HG02763 (cell line): ENCODE data around the gene QPCT.
"Not testable (repeated sequence)": the region's sequence is repeated elsewhere in the genome, so short reads cannot be mapped to it uniquely, and the experiment has no call there.

ENCODE experiments used
- ATAC-seq: cut with Tn5 transposase; IDR thresholded peaks from one replicate; pipeline ENCODE4 v1.9.1; 2021; ENCODE audit warnings: mild to moderate bottlenecking, moderate library complexity; ENCODE audit not compliant: unreplicated experiment

Gene QPCT

DNA sequence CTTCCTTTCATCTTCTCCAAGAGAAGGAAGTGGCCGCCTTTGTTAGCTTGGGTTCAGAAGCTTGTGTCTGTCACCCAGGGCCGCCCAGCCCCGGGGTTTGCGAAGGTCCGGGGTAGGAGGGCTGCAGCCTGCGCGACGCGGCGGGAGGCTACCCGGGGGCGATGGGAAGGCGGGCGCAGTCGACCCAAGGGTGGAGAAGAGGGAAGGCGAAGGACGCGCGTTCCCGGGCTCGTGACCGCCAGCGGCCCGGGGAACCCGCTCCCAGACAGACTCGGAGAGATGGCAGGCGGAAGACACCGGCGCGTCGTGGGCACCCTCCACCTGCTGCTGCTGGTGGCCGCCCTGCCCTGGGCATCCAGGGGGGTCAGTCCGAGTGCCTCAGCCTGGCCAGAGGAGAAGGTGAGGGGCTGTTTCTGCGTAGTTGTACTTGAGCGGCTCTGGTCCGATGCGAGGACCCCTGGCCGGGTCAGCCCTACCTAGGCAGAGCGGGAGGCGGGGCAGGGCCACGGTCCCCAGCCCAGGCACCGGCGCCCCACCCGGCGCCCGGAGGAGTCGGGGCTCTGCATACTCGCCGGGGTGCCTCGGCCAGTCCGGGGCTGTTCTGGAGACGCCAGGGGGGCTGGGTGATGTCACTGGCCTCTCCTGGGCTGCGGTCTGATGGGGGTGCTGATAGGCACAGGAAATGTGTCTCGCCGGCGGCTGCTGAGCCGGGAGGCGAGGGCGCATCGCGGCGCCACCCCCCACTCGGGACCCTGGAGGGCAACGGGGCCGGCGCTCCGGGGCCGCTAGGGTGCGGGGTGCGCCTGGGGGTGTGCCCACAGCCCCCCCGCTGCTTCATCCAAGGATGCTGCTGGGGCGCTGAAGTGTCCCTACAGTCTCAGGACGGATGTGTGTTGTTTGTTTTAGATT is at the start of gene QPCT:
QPCT (plus strand) TSS at position 178 of the 909 bp plus-strand sequence; CDS start at position 280, 102 bp downstream.
- peak; percentile 58 for ATAC-seq

DNA sequence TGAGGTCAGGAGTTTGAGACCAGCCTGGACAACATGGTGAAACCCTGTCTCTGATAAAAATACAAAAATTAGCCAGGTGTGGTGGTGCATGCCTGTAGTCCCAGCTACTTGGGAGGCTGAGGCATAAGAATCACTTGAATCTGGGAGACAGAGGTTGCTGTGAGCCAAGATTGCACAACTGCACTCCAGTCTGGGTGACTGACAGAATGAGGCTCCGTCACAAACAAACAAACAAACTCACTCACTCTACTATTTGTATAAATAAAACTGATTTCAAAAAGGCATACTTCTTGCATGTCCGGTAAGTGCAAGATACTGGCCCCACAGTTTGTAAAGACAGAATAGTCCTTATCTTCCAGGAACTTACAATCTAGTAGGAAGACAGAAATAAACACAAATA is 49.6 kb upstream of the QPCT start:
- not testable (repeated sequence) for ATAC-seq

DNA sequence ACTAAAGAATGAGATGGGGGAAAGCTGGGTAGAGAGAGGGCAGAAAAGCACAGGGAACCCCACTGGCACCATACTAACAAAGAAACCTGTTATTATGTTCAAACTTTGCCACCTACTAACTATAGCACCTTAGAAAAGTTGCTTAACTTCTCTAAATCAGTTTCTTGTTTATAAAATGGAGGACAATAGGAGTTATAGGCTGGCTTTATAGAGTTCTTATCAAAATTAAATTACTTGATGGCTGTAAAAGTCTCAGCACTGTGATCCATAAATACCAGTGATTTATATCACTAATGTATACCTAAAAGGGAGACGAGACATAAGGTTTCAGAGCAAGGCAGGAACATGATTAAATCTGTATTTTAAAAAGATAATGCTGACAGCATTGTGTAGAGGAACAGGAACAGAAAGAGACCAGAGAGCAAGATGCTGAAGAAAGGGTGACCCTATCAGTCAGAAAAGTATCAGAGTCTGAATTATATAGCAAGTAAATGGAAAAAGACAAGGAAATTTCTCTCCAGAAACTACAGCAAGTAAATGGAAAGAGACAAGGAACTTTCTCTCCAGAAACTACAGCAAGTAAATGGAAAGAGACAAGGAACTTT is 48.9 kb upstream of the QPCT start:
- no peak for ATAC-seq

DNA sequence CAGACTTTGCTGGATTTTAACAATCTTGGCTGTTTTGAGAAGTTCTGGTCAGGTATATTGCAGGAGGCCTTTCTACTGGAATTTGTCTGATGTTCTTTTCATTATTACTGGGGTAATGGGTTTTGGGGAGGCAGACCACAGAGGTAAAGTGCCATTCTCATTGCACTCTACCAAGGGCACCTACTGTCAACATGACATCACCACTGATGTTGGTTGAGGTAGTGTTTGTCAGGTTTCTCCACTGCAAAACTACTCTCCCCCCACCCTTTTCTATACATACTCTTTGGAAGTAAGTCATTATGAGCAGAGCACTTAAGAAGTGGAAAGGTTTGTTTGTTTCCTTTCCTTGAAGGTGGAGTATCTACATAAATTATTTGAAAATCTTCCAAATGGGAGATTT is 46.8 kb upstream of the QPCT start:
- ATAC-seq = no peak

DNA sequence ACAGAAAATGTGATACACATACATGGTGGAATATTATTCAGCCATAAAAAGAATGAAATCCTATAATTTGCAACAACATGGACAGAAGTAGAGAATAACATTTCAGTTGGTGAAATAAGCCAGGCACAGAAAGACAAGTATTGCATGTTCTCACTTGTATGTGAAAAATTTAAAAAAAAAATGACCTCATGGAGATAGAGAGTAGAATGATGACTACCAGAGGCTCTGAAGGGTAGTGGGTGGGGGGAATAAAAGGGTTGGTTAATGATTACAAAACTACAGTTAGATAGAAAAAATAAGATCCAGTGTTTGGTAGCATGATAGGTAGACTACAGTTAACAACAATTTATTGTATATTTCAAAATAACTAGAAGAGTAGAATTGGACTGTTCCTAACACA is 44.3 kb upstream of the QPCT start:
- no peak for ATAC-seq

DNA sequence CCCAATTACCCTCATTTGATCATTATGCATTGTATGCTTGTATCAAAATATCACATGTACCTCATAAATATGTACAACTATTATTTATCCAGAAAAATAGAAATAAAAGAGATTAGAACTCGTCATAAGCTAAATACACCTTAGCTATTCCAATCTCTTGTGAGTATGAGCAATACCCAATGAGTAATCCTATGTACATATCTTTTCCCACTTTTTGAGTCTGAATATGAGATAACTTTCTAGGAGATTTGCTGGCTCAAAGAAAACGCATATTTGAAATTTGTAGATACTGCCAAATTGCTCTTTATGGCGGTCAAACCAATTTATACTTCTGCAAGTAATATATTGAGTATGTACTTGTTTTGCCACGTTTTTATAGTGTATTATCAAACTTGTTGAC is 43.9 kb upstream of the QPCT start:
- ATAC-seq = no peak

DNA sequence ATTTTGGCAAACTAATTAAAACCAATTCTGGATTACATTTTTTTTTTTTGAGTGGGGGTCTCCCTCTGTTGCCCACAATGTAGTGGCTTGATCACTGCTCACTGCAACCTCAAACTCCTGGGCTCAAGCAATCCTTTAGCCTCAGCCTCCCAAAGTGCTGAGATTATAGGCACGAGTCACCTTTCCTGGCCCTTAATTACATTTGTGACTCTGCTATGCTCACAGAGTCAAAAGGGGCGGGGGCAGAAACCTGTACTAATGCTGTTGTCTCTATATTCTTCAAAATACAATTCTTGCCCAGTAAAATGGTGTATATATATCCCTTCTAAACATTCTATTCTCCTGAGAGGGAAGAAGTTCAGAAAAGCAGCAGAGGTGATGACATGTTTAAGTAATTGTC is 43.0 kb upstream of the QPCT start:
- ATAC-seq = no peak

DNA sequence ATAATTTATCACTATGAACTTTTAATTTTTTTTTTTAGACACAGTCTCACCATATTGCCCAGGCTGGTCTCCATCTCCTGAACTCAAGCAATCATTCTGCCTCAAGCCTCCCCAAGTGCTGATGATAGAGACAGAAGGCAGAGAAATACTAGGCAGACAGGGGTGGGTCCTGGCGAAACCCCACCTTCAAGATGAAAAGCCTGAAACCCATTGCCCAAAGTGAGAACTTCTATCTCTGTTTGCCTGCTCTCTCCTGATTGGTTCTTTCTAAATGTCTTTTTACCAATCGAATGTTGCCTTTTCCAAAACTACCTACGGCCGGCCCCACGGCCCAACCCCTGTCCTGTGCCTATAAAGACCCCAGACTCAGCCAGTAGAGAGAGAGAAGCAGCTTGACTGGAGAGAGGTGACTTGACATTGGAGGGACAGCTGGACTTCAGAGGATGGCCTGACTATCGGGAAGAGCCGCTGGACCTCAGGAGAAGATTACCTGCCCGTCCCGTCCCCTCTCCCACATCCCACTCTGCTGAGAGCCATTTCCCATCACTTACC is 41.7 kb upstream of the QPCT start:
- no peak for ATAC-seq

DNA sequence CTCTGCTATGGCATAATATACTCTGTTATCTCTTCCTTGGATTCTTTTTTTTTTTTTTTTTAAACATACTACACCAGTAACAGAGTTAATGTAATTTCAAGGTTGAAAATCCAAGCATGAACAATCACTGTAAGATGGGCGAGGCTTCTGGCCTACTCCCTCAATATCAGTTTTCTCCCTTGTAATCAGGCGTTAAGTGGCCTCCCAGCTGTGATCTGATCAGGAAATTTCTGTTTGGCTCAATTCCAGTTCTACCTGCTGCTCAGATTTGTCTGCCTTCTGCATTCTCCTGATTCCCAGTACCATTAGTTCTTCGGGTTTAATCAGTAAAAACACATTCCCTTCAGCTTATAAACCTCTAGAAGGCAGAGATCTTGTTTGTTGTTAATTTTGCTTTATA is 38.4 kb upstream of the QPCT start:
- ATAC-seq = no peak

DNA sequence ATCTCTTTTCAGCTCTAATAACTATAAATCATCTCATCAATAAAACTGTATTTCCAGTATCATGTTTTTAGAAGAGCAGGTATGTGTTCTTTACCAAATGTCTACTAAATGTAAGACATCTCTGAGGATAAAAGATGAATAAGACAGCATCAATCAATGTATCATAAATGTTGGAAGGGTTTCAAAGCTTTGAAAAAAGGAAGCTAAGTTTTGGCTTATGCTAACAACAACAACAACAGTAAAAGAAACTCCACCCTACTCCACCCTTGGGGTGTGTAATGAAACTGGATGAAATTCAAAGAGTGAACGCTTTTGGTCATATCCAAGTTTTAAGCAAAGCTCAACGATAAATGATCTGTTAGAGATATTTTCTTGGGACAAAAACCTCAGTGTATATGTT is 36.9 kb upstream of the QPCT start:
- ATAC-seq = no peak

DNA sequence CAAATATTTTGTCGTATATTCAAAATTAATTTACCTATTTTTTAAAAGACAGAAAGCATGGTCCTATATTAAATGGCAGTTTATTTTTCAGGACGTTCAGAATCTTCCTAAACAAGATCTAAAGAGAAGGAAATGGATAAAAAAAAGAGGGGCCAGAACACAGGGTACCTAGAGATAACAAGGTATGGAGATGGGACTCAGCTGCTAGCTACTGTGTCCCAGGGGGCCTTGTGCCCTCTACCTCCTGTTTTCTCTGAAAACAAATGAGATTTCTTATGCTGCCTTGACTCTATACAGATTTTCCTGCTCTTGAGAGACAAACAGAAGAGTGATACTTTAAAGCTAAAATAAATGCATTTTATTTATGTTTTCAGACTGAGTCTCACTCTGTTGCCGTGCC is 29.1 kb upstream of the QPCT start:
- no peak for ATAC-seq

DNA sequence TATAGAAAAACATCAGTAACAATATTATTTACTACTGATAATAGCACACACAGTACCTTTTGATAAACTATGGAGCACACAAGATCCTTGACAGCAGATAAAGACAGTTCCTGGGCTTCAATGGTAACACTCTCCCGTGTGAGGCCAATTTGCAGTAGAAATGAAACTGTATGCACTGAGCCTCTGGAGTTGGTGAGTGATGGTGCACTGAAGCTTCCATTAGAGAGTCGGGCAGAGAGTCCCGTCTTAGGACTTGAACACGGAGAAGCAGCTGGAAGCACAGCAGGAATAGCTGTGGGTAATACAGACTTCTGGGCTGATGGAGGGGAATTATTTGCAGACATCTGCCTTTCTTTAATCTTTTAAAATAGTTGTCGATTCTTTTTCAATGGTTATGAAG is 28.2 kb upstream of the QPCT start:
- no peak for ATAC-seq

DNA sequence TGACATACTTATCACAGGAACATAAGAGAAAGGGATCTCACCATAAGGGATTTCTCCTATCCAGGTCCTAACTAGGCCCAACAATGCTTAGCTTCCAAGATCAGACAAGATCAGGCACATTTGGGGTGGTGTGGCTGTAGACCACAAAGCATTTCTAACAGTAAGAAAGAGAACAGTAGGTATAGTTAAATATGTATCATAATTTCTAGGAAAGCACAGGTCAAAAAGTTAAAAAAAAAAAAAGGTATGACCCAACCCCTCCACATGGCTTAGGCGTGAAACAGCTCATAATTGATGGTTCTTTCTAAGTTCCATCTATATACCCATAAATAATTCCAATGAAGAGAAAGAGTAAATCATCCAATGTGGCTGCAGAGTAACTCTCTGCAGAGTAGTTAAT is 26.7 kb upstream of the QPCT start:
- no peak for ATAC-seq

DNA sequence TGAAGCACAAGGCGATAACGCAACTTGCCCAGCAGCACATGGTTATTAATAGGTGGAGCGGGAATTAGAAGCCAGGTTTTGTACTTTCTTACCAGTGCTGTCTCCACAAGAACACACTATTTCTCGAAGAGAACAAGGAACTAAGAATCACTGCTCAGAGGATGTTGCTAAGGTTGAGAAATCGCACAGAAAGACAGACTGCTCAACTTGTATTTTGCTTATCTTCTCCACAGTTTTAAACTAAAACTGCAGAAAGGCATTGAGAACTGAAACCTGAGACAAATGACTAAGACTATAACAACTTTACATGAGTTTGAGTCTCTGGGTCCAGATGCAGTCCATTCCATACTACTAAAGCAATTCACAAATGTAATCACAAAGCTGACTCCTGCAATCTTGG is 26.0 kb upstream of the QPCT start:
- ATAC-seq = peak; percentile 64

DNA sequence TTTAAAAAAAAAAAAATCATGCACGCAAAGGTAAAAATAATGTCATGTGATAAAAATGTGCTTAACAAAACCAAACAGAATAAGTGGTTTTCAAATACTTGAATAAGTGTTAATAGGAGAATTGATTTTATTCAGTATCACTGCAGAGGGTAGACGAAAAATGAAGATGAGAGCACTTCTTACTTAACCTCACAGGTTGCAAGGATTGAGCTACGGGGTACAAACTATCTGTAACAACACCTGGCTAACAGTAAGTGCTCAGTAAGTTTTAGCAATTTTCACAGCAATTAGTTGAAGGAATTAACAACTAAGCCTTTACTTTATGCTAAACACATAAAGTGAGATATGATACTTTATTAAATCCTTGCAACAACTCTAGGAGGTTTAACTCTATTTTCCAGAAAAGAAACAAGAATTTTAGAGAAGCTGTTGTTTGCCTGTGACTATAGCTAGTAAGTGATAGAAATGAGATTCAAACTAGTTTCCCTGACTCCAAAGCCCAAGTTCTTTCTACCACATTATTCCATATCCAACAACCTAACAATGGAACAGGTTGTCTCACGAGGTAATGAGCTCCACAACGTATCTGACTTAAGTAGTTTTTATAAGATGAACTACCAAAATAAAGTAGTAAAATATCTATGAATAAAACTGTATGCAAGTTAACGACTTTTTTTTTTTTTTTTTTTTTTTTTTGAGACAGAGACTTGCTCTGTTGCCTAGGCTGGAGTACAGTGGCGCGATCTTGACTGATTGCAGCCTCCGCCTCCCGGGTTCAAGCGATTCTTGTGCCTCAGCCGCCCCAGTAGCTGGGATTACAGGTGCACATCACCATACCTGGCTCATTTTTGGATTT is 24.4 kb upstream of the QPCT start:
- ATAC-seq = no peak

DNA sequence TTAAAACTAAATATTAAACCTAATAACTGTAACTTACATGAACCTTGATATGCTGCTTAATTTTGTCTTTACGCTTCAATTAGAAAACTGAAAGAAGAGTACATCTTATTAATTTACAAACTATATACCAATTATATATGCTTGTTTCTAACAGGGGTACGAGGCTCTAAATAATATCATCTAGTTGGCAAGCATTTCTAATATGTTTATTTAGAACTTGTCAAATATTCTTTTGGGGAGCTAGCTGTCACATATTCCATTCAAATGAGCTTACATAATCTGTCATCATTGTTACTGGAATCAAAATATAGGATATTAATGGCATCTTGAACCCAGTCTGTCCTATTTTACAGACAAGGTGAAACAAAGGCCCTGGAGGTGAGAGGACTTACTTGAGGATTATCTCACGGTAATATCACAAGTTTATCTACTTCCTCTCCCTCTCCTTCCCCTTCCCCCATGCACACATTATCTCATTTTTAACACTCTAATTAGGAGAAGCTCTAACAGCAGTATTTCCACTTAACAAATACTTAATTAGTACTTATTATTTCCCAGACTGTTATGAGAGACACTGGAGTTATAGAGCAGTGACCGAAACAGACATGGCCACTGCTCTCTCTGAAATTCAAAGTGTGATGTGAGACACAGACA is 23.3 kb upstream of the QPCT start:
- ATAC-seq = no peak

DNA sequence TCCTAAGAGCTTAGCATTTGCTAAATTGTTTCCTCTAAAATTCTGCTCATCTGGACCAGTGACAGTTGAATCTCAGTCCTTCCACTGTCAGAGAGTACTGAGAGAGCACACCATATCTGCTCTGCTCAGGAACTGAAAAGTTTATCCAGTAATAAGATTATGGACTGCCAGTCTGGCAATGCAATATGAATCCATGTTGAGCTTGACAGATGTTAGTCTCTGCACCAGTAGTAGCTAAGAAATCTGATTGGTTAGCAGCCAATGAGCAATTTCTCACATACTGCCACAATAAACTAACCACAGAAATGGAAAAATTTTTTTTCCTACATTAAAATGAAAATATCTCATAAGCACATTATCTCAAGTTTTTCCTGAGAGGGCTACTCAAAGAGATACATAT is 22.1 kb upstream of the QPCT start:
- ATAC-seq = no peak

DNA sequence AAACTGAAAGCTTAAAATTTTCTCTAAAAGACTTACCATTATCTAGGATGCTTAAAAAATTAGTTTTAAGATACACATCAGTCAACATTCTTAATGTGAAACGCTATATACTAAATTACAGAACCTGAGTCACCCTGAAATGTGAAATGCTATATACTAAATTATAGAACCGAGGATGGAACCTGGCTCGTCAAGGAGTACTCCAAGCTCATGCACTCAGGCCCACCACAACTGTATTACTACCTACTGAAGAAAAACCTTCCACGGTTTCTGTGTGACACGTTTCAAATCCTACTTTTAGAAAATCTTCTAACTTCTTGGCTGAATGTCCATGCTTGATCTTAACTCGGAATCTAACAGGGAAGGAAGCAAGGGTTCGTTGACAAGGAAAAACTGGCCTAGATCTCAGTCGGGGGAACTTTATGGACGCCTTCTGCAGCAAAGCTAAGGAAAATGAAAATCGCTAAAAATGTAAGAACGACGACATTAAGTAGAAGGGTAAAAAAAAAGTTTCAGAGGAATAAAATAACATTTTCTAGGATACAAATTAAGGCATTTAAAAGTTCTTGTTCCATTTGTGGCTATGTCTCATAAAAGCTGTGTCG is 21.2 kb upstream of the QPCT start:
- no peak for ATAC-seq

DNA sequence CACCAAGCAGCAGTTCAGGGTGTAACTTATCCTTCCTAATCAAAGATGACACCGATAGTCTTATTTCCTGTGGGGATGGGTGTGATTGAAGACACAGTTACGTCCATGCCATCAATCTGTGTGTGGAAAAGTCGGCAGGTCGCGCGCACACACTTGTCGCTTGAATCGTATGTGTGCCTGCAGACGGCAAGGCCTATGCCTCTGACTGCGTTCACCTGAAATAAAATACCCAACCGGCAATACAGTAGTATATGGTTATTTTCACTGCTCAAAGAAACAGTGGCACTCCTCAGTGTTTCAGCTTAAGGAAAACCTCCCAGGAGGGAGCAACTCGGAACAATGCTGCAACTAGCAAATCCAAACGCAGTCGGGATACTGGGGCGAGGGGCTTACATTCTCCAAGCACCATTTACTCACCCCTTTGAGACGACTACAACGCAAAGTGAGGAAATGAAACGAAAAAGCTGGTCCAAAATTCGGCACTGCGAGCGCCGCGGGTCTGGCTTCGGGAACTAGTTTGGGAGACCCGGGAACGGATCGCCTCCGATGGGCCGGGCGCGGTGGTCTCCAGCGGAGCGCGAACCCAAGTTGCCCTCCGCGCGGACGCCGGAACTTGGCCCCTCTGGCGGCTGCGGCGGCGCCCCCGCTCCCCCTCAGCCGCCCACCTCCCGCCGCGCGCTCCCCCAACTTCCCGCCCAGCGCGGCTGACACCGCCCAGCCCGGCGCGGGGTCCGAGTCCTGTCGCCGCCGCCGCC is 20.5 kb upstream of the QPCT start:
- peak; percentile 20 for ATAC-seq

DNA sequence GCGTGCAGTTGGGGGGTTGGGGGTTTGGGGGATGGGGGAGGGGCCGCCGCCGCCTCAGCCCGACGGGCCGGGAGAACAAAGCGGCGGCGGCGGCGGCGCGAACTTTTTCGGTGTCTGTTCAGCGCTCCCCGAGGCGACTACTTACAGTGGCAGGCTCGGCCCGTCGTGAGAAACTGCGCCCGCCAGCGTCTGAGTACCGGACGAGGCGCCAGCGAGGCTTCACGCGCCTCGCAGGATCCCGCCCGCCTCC is 20.0 kb upstream of the QPCT start:
- ATAC-seq = no peak
